ENCODE measurements around the gene TECTB.

DNA sequence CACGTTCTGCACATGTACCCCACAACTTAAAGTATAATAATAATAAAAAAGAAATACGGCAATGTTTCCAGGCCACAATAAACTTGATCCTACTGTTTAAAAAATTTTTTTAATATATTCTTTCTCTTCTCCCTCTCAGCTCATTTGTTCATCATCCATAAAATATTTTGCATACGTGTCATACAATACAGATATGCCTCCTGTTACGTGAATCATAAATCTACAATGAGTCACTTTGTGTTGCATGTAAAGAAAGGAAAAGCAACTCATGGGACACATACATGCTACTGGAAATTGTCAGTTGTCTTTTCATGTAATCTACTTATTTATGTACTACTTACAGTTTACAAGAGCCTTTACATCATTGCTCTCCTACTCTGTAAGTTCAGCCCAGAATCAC is 1.1 kb upstream of the TECTB start:
- TF ChIP-seq, protein P1, sequence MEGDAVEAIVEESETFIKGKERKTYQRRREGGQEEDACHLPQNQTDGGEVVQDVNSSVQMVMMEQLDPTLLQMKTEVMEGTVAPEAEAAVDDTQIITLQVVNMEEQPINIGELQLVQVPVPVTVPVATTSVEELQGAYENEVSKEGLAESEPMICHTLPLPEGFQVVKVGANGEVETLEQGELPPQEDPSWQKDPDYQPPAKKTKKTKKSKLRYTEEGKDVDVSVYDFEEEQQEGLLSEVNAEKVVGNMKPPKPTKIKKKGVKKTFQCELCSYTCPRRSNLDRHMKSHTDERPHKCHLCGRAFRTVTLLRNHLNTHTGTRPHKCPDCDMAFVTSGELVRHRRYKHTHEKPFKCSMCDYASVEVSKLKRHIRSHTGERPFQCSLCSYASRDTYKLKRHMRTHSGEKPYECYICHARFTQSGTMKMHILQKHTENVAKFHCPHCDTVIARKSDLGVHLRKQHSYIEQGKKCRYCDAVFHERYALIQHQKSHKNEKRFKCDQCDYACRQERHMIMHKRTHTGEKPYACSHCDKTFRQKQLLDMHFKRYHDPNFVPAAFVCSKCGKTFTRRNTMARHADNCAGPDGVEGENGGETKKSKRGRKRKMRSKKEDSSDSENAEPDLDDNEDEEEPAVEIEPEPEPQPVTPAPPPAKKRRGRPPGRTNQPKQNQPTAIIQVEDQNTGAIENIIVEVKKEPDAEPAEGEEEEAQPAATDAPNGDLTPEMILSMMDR (IDR thresholded peaks at IDR 0.05) = no peak
- TF ChIP-seq POLR2A (IDR thresholded peaks at IDR 0.05) = no peak
- TF ChIP-seq POLR2AphosphoS5 (IDR thresholded peaks at IDR 0.05) = no peak
